ENCODE measurements around the gene NR3C2.

Gene NR3C2

GRCh38 chr4:148229798-148230197, 212.4 kb downstream of the NR3C2 start:
- H3K9ac ChIP-seq (ENCODE audit: low read depth, low read length): no peak overlapping the region
- H3K4me3 ChIP-seq (ENCODE audit: low read length): no peak overlapping the region
- H3K27me3 ChIP-seq (ENCODE audit: control insufficient read depth, insufficient read depth, low read length): no peaks in the 10 kb centered on the region
- no peaks in the 10 kb centered on the region for H3K36me3 ChIP-seq (ENCODE audit: insufficient read depth, low read length)
- no peaks in the 10 kb centered on the region for H3K4me1 ChIP-seq (ENCODE audit: control insufficient read depth, insufficient read depth, low read length)
- no peaks in the 10 kb centered on the region for H3K9me3 ChIP-seq (replicated peaks; ENCODE audit: low read length)
- no peak overlapping the region for H3K4me2 ChIP-seq (ENCODE audit: low read length)

GRCh38 chr4:148229028-148229427, 213.2 kb downstream of the NR3C2 start:
- Histone ChIP-seq H3K4me1 (ENCODE audit: control insufficient read depth, insufficient read depth, low read length) (no peaks in the 10 kb centered on the region), H3K4me2 (ENCODE audit: low read length) (no peak overlapping the region), H3K27me3 (ENCODE audit: control insufficient read depth, insufficient read depth, low read length) (no peaks in the 10 kb centered on the region)

GRCh38 chr4:148227147-148227546, 215.1 kb downstream of the NR3C2 start:
- H3K4me2 ChIP-seq (ENCODE audit: low read length): no peak overlapping the region
- H3K9me3 ChIP-seq (replicated peaks; ENCODE audit: low read length): no peaks in the 10 kb centered on the region
- H3K4me3 ChIP-seq (ENCODE audit: low read length): no peak overlapping the region
- no peak overlapping the region for H3K9ac ChIP-seq (ENCODE audit: low read depth, low read length)
- H3K4me1 ChIP-seq (ENCODE audit: control insufficient read depth, insufficient read depth, low read length): no peaks in the 10 kb centered on the region
- H3K36me3 ChIP-seq (ENCODE audit: insufficient read depth, low read length): no peaks in the 10 kb centered on the region
- no peaks in the 10 kb centered on the region for H3K27me3 ChIP-seq (ENCODE audit: control insufficient read depth, insufficient read depth, low read length)

More at GRCh38 chr4:148229028-148229427, 213.2 kb downstream of the NR3C2 start:
- no peaks in the 10 kb centered on the region for H3K9me3 ChIP-seq (replicated peaks; ENCODE audit: low read length)
- no peak overlapping the region for H3K4me3 ChIP-seq (ENCODE audit: low read length)
- no peak overlapping the region for H3K9ac ChIP-seq (ENCODE audit: low read depth, low read length)
- no peaks in the 10 kb centered on the region for H3K36me3 ChIP-seq (ENCODE audit: insufficient read depth, low read length)

- H3K4me3 ChIP-seq (ENCODE audit: low read length): no peak overlapping the region
- H3K4me2 ChIP-seq (ENCODE audit: low read length): no peak overlapping the region
- H3K27me3 ChIP-seq (ENCODE audit: control insufficient read depth, insufficient read depth, low read length): no peaks in the 10 kb centered on the region
- H3K36me3 ChIP-seq (ENCODE audit: insufficient read depth, low read length): no peaks in the 10 kb centered on the region
- no peaks in the 10 kb centered on the region for H3K4me1 ChIP-seq (ENCODE audit: control insufficient read depth, insufficient read depth, low read length)
- H3K9me3 ChIP-seq (replicated peaks; ENCODE audit: low read length): no peaks in the 10 kb centered on the region
- H3K9ac ChIP-seq (ENCODE audit: low read depth, low read length): no peak overlapping the region
These were observed 215.9 kb downstream of the NR3C2 start for GRCh38 chr4:148226341-148226740.

GRCh38 chr4:148225639-148226038, 216.6 kb downstream of the NR3C2 start:
- Histone ChIP-seq H3K4me3 (ENCODE audit: low read length) (no peak overlapping the region), H3K4me2 (ENCODE audit: low read length) (no peak overlapping the region), H3K9ac (ENCODE audit: low read depth, low read length) (no peak overlapping the region), H3K9me3 (replicated peaks; ENCODE audit: low read length) (no peaks in the 10 kb centered on the region), H3K36me3 (ENCODE audit: insufficient read depth, low read length) (no peaks in the 10 kb centered on the region), H3K27me3 (ENCODE audit: control insufficient read depth, insufficient read depth, low read length) (no peaks in the 10 kb centered on the region), H3K4me1 (ENCODE audit: control insufficient read depth, insufficient read depth, low read length) (no peaks in the 10 kb centered on the region)

- Histone ChIP-seq H3K36me3 (ENCODE audit: insufficient read depth, low read length) (no peaks in the 10 kb centered on the region), H3K4me3 (ENCODE audit: low read length) (no peak overlapping the region), H3K4me2 (ENCODE audit: low read length) (no peak overlapping the region), H3K27me3 (ENCODE audit: control insufficient read depth, insufficient read depth, low read length) (no peaks in the 10 kb centered on the region), H3K9ac (ENCODE audit: low read depth, low read length) (no peak overlapping the region), H3K4me1 (ENCODE audit: control insufficient read depth, insufficient read depth, low read length) (no peaks in the 10 kb centered on the region), H3K9me3 (replicated peaks; ENCODE audit: low read length) (no peaks in the 10 kb centered on the region)
These were observed 217.7 kb downstream of the NR3C2 start for GRCh38 chr4:148224476-148224875.

- Histone ChIP-seq H3K4me3 (ENCODE audit: low read length) (no peak overlapping the region), H3K4me2 (ENCODE audit: low read length) (no peak overlapping the region), H3K9me3 (replicated peaks; ENCODE audit: low read length) (no peaks in the 10 kb centered on the region), H3K36me3 (ENCODE audit: insufficient read depth, low read length) (no peaks in the 10 kb centered on the region), H3K9ac (ENCODE audit: low read depth, low read length) (no peak overlapping the region), H3K27me3 (ENCODE audit: control insufficient read depth, insufficient read depth, low read length) (no peaks in the 10 kb centered on the region), H3K4me1 (ENCODE audit: control insufficient read depth, insufficient read depth, low read length) (no peaks in the 10 kb centered on the region)
These were observed 219.1 kb downstream of the NR3C2 start for GRCh38 chr4:148222991-148223660.

- H3K27me3 ChIP-seq (ENCODE audit: control insufficient read depth, insufficient read depth, low read length): no peaks in the 10 kb centered on the region
- no peak overlapping the region for H3K9ac ChIP-seq (ENCODE audit: low read depth, low read length)
- no peak overlapping the region for H3K4me3 ChIP-seq (ENCODE audit: low read length)
- H3K4me2 ChIP-seq (ENCODE audit: low read length): peak overlapping the region; percentile 55
- H3K9me3 ChIP-seq (replicated peaks; ENCODE audit: low read length): no peaks in the 10 kb centered on the region
- H3K4me1 ChIP-seq (ENCODE audit: control insufficient read depth, insufficient read depth, low read length): peaks cover 3% of the 10 kb centered on the region
- no peaks in the 10 kb centered on the region for H3K36me3 ChIP-seq (ENCODE audit: insufficient read depth, low read length)
These were observed 225.1 kb downstream of the NR3C2 start for GRCh38 chr4:148216866-148217814.

GRCh38 chr4:148216321-148216720, 225.9 kb downstream of the NR3C2 start:
- H3K4me3 ChIP-seq (ENCODE audit: low read length): no peak overlapping the region

GRCh38 chr4:148215202-148215601, 227.0 kb downstream of the NR3C2 start:
- Histone ChIP-seq H3K9ac (ENCODE audit: low read depth, low read length) (no peak overlapping the region), H3K4me2 (ENCODE audit: low read length) (no peak overlapping the region), H3K4me3 (ENCODE audit: low read length) (no peak overlapping the region), H3K36me3 (ENCODE audit: insufficient read depth, low read length) (no peaks in the 10 kb centered on the region), H3K9me3 (replicated peaks; ENCODE audit: low read length) (no peaks in the 10 kb centered on the region), H3K4me1 (ENCODE audit: control insufficient read depth, insufficient read depth, low read length) (peaks cover 3% of the 10 kb centered on the region), H3K27me3 (ENCODE audit: control insufficient read depth, insufficient read depth, low read length) (no peaks in the 10 kb centered on the region)

More at GRCh38 chr4:148216321-148216720, 225.9 kb downstream of the NR3C2 start:
- no peak overlapping the region for H3K9ac ChIP-seq (ENCODE audit: low read depth, low read length)
- H3K4me2 ChIP-seq (ENCODE audit: low read length): peak overlapping the region; percentile 55
- no peaks in the 10 kb centered on the region for H3K9me3 ChIP-seq (replicated peaks; ENCODE audit: low read length)
- H3K4me1 ChIP-seq (ENCODE audit: control insufficient read depth, insufficient read depth, low read length): peaks cover 3% of the 10 kb centered on the region
- no peaks in the 10 kb centered on the region for H3K36me3 ChIP-seq (ENCODE audit: insufficient read depth, low read length)
- H3K27me3 ChIP-seq (ENCODE audit: control insufficient read depth, insufficient read depth, low read length): no peaks in the 10 kb centered on the region

GRCh38 chr4:148214529-148215166, 227.6 kb downstream of the NR3C2 start:
- Histone ChIP-seq H3K9me3 (replicated peaks; ENCODE audit: low read length) (no peaks in the 10 kb centered on the region), H3K4me1 (ENCODE audit: control insufficient read depth, insufficient read depth, low read length) (peaks cover 3% of the 10 kb centered on the region), H3K27me3 (ENCODE audit: control insufficient read depth, insufficient read depth, low read length) (no peaks in the 10 kb centered on the region), H3K4me2 (ENCODE audit: low read length) (no peak overlapping the region), H3K36me3 (ENCODE audit: insufficient read depth, low read length) (no peaks in the 10 kb centered on the region), H3K4me3 (ENCODE audit: low read length) (no peak overlapping the region), H3K9ac (ENCODE audit: low read depth, low read length) (no peak overlapping the region)

Measured in skeletal muscle satellite cell (primary cell).